Ascending aorta (tissue), 2 donors: ENCODE measurements around the gene CHD9NB. TPM values are rescaled to one million over a fixed set of nuclear protein-coding genes. Genes with fewer than 3 reads are reported as not detected.

Experiments
- DNase-seq, 2 donors: peaks; one replicate each; pipeline ENCODE4 v3.0.0-alpha.2; 2019; ENCODE audit warnings: low spot score in 2 of 2
- H3K27ac ChIP-seq, 2 donors: fragments of 200-600 bp; sonication (generic); one replicate each; pipeline ENCODE4 v1.5.1; 2016 to 2017; ENCODE audit warnings: mild to moderate bottlenecking in 1 of 2
- H3K27me3 ChIP-seq: fragments of 200-600 bp; sonication (generic); one replicate; pipeline ENCODE4 v1.5.1; 2017
- H3K36me3 ChIP-seq, 2 donors: fragments of 200-600 bp; sonication (generic); one replicate each; pipeline ENCODE4 v1.5.1; 2016
- H3K4me1 ChIP-seq, 2 donors: fragments of 200-600 bp; sonication (generic); one replicate each; pipeline ENCODE4 v1.5.1; 2016 to 2017; ENCODE audit warnings: mild to moderate bottlenecking in 1 of 2
- H3K4me3 ChIP-seq, 2 donors: fragments of 200-600 bp; sonication (generic); one replicate each; pipeline ENCODE4 v1.5.1; 2016 to 2017; ENCODE audit warnings: mild to moderate bottlenecking in 1 of 2
- H3K9me3 ChIP-seq, 2 donors: fragments of 200-600 bp; sonication (generic); one replicate each; pipeline ENCODE4 v1.5.1; 2016
- intact Hi-C: fragments of 100-400 bp; cut with DNase I; formaldehyde crosslinking; loops from one replicate; pipeline ENCODE4 v1.15.1; 2023
- total RNA-seq: library from RNA; depleted of rRNA; stranded (reverse); fragments of >200 nt; gene quantifications from one replicate; pipeline ENCODE4 v1.1.0, GENCODE V29; 2016
- TF ChIP-seq, protein P1 (sequence below), 3 experiments: fragments of 200-600 bp in 2 of 3; fragments of 450-650 bp in 1 of 3; sonication (generic) in 2 of 3; IDR thresholded peaks; one replicate each; pipeline ENCODE4 v1.5.1; 2016 to 2019; ENCODE audit warnings: antibody characterized with exemption in 3 of 3, mild to moderate bottlenecking in 1 of 3, moderate library complexity in 1 of 3

The CHD9NB gene
- total RNA-seq, 1 donor from 2014 or later = 0.43 TPM

GRCh38 chr16:53018834-53019416, 33.8 kb downstream of the CHD9NB start:
- Histone ChIP-seq H3K4me3 (no peak overlapping the region), H3K27me3 (no peaks in the 10 kb centered on the region), H3K27ac (no peak overlapping the region), H3K4me1 (no peaks in the 10 kb centered on the region), H3K9me3 (no peaks in the 10 kb centered on the region), H3K36me3 (no peaks in the 10 kb centered on the region)
- intact Hi-C loops = no loop called here
- TF ChIP-seq, protein P1, sequence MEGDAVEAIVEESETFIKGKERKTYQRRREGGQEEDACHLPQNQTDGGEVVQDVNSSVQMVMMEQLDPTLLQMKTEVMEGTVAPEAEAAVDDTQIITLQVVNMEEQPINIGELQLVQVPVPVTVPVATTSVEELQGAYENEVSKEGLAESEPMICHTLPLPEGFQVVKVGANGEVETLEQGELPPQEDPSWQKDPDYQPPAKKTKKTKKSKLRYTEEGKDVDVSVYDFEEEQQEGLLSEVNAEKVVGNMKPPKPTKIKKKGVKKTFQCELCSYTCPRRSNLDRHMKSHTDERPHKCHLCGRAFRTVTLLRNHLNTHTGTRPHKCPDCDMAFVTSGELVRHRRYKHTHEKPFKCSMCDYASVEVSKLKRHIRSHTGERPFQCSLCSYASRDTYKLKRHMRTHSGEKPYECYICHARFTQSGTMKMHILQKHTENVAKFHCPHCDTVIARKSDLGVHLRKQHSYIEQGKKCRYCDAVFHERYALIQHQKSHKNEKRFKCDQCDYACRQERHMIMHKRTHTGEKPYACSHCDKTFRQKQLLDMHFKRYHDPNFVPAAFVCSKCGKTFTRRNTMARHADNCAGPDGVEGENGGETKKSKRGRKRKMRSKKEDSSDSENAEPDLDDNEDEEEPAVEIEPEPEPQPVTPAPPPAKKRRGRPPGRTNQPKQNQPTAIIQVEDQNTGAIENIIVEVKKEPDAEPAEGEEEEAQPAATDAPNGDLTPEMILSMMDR (IDR thresholded peaks at IDR 0.05) = no peak
- DNase-seq = no peak

GRCh38 chr16:53014287-53014686, 38.4 kb downstream of the CHD9NB start:
- no peak overlapping the region for H3K27ac ChIP-seq
- DNase-seq = no peak
- H3K9me3 ChIP-seq = no peaks in the 10 kb centered on the region
- H3K4me3 ChIP-seq = no peak overlapping the region
- H3K36me3 ChIP-seq = no peaks in the 10 kb centered on the region
- intact Hi-C loops = no loop called here
- no peaks in the 10 kb centered on the region for H3K27me3 ChIP-seq
- no peaks in the 10 kb centered on the region for H3K4me1 ChIP-seq
- TF ChIP-seq, protein P1 (IDR thresholded peaks at IDR 0.05) = no peak

- no peaks in the 10 kb centered on the region for H3K4me1 ChIP-seq
- H3K27me3 ChIP-seq = no peaks in the 10 kb centered on the region
- no peak for DNase-seq
- no peaks in the 10 kb centered on the region for H3K36me3 ChIP-seq
- no peaks in the 10 kb centered on the region for H3K9me3 ChIP-seq
- H3K27ac ChIP-seq = no peak overlapping the region
- no peak overlapping the region for H3K4me3 ChIP-seq
- TF ChIP-seq, protein P1 (IDR thresholded peaks at IDR 0.05) = no peak
- intact Hi-C loops = no loop called here
These were observed 45.6 kb downstream of the CHD9NB start for GRCh38 chr16:53007095-53007494.

DNA sequence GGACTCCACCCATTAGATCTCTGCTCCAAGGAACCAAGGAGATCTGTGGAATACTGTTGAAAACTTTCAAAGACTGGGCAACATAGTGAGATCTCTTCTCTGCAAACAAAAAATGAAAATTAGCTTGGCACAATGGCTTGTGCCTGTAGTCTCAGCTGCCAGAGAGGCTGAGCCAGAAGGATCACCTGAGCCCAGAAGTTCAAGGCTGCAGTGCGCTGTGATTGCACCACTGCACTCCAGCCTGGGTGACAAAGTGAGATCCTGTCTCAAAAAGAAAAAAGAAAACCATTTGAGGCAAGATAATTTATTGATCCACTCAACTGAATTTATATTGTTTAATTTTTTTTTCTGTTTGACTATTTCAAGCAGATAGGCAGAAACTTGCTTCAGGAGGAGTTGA, 54.8 kb downstream of the CHD9NB start:
- no peak overlapping the region for H3K4me3 ChIP-seq
- no peak overlapping the region for H3K27ac ChIP-seq
- no peaks in the 10 kb centered on the region for H3K9me3 ChIP-seq
- intact Hi-C loops = no loop called here
- H3K36me3 ChIP-seq = no peaks in the 10 kb centered on the region
- no peaks in the 10 kb centered on the region for H3K4me1 ChIP-seq
- TF ChIP-seq, protein P1 (IDR thresholded peaks at IDR 0.05) = no peak
- no peaks in the 10 kb centered on the region for H3K27me3 ChIP-seq
- DNase-seq = no peak

DNA sequence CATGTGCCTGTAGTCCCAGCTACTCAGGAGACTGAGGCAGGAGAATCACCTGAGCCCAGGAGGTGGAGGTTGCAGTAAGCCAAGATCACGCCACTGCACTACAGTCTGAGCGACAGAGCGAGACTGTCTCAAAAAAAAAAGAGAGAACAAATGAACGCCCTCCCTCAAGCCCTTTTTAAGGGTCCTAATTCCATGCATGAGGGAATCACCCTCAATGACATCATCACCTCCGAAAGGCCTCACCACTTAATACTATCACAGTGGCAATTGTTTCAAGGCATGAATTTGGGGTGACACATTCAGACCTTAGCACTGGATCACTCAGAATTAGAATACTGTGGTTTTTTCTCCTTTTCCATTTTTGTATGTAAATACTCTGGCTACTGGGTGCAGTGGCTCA, 57.8 kb downstream of the CHD9NB start:
- no peak overlapping the region for H3K4me3 ChIP-seq
- TF ChIP-seq, protein P1 (IDR thresholded peaks at IDR 0.05) = no peak
- no peaks in the 10 kb centered on the region for H3K27me3 ChIP-seq
- no peaks in the 10 kb centered on the region for H3K4me1 ChIP-seq
- DNase-seq = no peak
- no peak overlapping the region for H3K27ac ChIP-seq
- intact Hi-C loops = no loop called here
- H3K36me3 ChIP-seq = no peaks in the 10 kb centered on the region
- H3K9me3 ChIP-seq = no peaks in the 10 kb centered on the region

GRCh38 chr16:52993179-52993578, 59.5 kb downstream of the CHD9NB start:
- Histone ChIP-seq H3K4me1 (no peaks in the 10 kb centered on the region), H3K27ac (no peak overlapping the region), H3K4me3 (no peak overlapping the region), H3K9me3 (no peaks in the 10 kb centered on the region), H3K36me3 (no peaks in the 10 kb centered on the region), H3K27me3 (no peaks in the 10 kb centered on the region)
- no peak for DNase-seq
- intact Hi-C loops = no loop called here
- TF ChIP-seq, protein P1 (IDR thresholded peaks at IDR 0.05) = no peak
